K562 (cell line): Measurements from ENCODE around the gene SPATA25. TPM values are rescaled to one million over a fixed set of nuclear protein-coding genes. Genes with fewer than 3 reads are reported as not detected.

Experiments
- CCNT2 ChIP-seq: IDR thresholded peaks from 2 replicates; pipeline ENCODE4 v1.6.1; 2011; ENCODE audit warnings: borderline replicate concordance, low read depth, mild to moderate bottlenecking, moderate library complexity, mixed read lengths, low read length; ENCODE audit not compliant: insufficient read length; ENCODE audit errors: extremely low read depth
- CEBPZ ChIP-seq: fragments of 150-350 bp; IDR thresholded peaks from 2 replicates; pipeline ENCODE4 v1.6.1; 2014; ENCODE audit warnings: low read depth, mild to moderate bottlenecking, low read length, borderline replicate concordance
- CGGBP1 ChIP-seq: fragments of 250-450 bp; sonication (Bioruptor Pico); IDR thresholded peaks from 2 replicates; pipeline ENCODE4 v1.9.0; 2021; ENCODE audit warnings: mild to moderate bottlenecking
- E2F6 ChIP-seq, 2 experiments: IDR thresholded peaks; 2 replicates each; pipeline ENCODE4 v1.6.1; 2011; ENCODE audit warnings: borderline replicate concordance in 1 of 2, control low read depth in 1 of 2, low read depth in 1 of 2, low read length in 1 of 2, mild to moderate bottlenecking in 1 of 2, mixed read lengths in 1 of 2, moderate library complexity in 1 of 2; ENCODE audit not compliant: insufficient read depth in 1 of 2, insufficient read length in 1 of 2, poor library complexity in 1 of 2, severe bottlenecking in 1 of 2; ENCODE audit errors: extremely low read depth in 1 of 2
- ETV5 ChIP-seq: sonication (generic); formaldehyde crosslinking; IDR thresholded peaks from 2 replicates; pipeline ENCODE4 v1.4.0; 2020; ENCODE audit warnings: low read depth, mild to moderate bottlenecking, missing genetic modification reagents
- EWSR1 ChIP-seq: fragments of 450-650 bp; IDR thresholded peaks from 2 replicates; pipeline ENCODE4 v1.6.1; 2018; ENCODE audit warnings: borderline replicate concordance, mild to moderate bottlenecking, low read depth, moderate library complexity; ENCODE audit not compliant: partially characterized antibody
- GABPA ChIP-seq: fragments of 200-800 bp; sonication (Bioruptor generic); conservative IDR thresholded peaks from 2 replicates; pipeline ENCODE4 v1.6.1; 2016; ENCODE audit warnings: low read depth, missing genetic modification characterization, missing compliant biosample characterization
- HCFC1 ChIP-seq: IDR thresholded peaks from 2 replicates; pipeline ENCODE4 v1.6.1; 2012; ENCODE audit warnings: low read depth, low read length, improper control_type of control experiment
- KDM2B ChIP-seq: fragments of 250-450 bp; sonication (Bioruptor Pico); IDR thresholded peaks from 2 replicates; pipeline ENCODE4 v1.8.0; 2021; ENCODE audit warnings: mild to moderate bottlenecking, moderate library complexity
- KLF1 ChIP-seq: fragments of 450-650 bp; IDR thresholded peaks from 2 replicates; pipeline ENCODE4 v1.6.1; 2016; ENCODE audit warnings: missing genetic modification characterization, missing compliant biosample characterization
- MEF2A ChIP-seq: IDR thresholded peaks from 2 replicates; pipeline ENCODE4 v1.6.1; 2011; ENCODE audit warnings: low read depth, mild to moderate bottlenecking, low read length, moderate library complexity; ENCODE audit not compliant: control insufficient read depth
- NEUROD1 ChIP-seq: fragments of 150-350 bp; IDR thresholded peaks from 2 replicates; pipeline ENCODE4 v1.6.1; 2014; ENCODE audit warnings: borderline replicate concordance, low read length, low read depth; ENCODE audit not compliant: partially characterized antibody
- PHF20 ChIP-seq: fragments of 450-650 bp; IDR thresholded peaks from 2 replicates; pipeline ENCODE4 v1.6.1; 2018; ENCODE audit not compliant: partially characterized antibody
- RAD51 ChIP-seq: fragments of 450-650 bp; IDR thresholded peaks from 2 replicates; pipeline ENCODE4 v1.7.1; 2016; ENCODE audit warnings: low read depth, mild to moderate bottlenecking, borderline replicate concordance
- SP1 ChIP-seq: sonication (generic); formaldehyde crosslinking; IDR thresholded peaks from 2 replicates; pipeline ENCODE4 v1.8.1; 2022; ENCODE audit warnings: mild to moderate bottlenecking, missing genetic modification reagents
- SPI1 ChIP-seq: IDR thresholded peaks from 2 replicates; pipeline ENCODE4 v1.6.1; 2011; ENCODE audit warnings: low read depth, low read length, control low read depth, borderline replicate concordance
- STAT5B ChIP-seq: fragments of 250-450 bp; sonication (Bioruptor Pico); IDR thresholded peaks from 2 replicates; pipeline ENCODE4 v1.8.0; 2021; ENCODE audit warnings: mild to moderate bottlenecking, inconsistent platforms
- TCF7L2 ChIP-seq: fragments of 150-350 bp; IDR thresholded peaks from 2 replicates; pipeline ENCODE4 v1.6.1; 2016; ENCODE audit warnings: low read depth, mild to moderate bottlenecking, low read length, moderate library complexity
- TEAD1 ChIP-seq, 2 experiments: fragments of 450-650 bp in 1 of 2; sonication (generic) in 1 of 2; formaldehyde crosslinking; IDR thresholded peaks; 2 replicates each; pipeline versions ENCODE4 v1.4.0 to v1.8.0; 2020 to 2022; ENCODE audit warnings: mild to moderate bottlenecking in 2 of 2, missing genetic modification reagents in 1 of 2
- ZNF217 ChIP-seq: sonication (generic); formaldehyde crosslinking; IDR thresholded peaks from 2 replicates; pipeline ENCODE4 v1.8.0; 2022; ENCODE audit warnings: mild to moderate bottlenecking, missing genetic modification reagents
- ZNF311 ChIP-seq: fragments of 250-450 bp; sonication (Bioruptor Pico); IDR thresholded peaks from 2 replicates; pipeline ENCODE4 v1.4.0; 2020; ENCODE audit warnings: mild to moderate bottlenecking, moderate library complexity
- ZNF316 ChIP-seq: fragments of 450-650 bp; IDR thresholded peaks from 2 replicates; pipeline ENCODE4 v1.6.1; 2016
- polyA plus RNA-seq, 8 experiments: library from polyadenylated mRNA; depleted of rRNA in 4 of 8; stranded (reverse) in 5 of 8; unstranded in 3 of 8; fragments of >200 nt; fragmentation: Nextera tagmentation in 2 of 8; fragmentation: Illumina TruSeq in 1 of 8; extraction: Ambion mirVana in 2 of 8; extraction: Trizol in 1 of 8; gene quantifications; 2 replicates each; pipeline versions ENCODE4 v1.2.1 to v1.2.3, GENCODE V29; 2011 to 2014; ENCODE audit warnings: inconsistent platforms in 1 of 8, missing spikeins in 1 of 8
- total RNA-seq, 7 experiments: library from RNA; depleted of rRNA in 6 of 7; stranded (reverse); fragments of >200 nt in 6 of 7; fragmentation: Illumina TruSeq in 2 of 7; extraction: Trizol in 2 of 7; gene quantifications; 2 replicates each; pipeline versions ENCODE4 v1.2.1 to v1.2.3, GENCODE V29; 2011 to 2021; ENCODE audit warnings: low replicate concordance in 1 of 7

The SPATA25 gene
- total and polyA plus RNA-seq, 9 of the 15 experiments (the other 6 are each of a cell fraction or from before 2014, with no cell fraction given): 0.21 to 0.95 (median 0.53) TPM; not detected in 3

- TF ChIP-seq ETV5 (CRISPR knock-in tag) (peak; percentile 48; the same call in 1 of the 2 replicates), EWSR1 (no peak), MEF2A (no peak), RAD51 (peak; percentile 86), STAT5B (CRISPR knock-in tag) (no peak), PHF20 (peak; percentile 33), TEAD1 (CRISPR knock-in tag; IDR thresholded peaks at IDR 0.05) (peak; percentile 29 to 40; a peak in 2 of 4 replicates), CCNT2 (peak; percentile 86), CGGBP1 (CRISPR knock-in tag) (no peak; the same call in 1 of the 2 replicates), NEUROD1 (peak; percentile 15), GABPA (tag) (peak; percentile 16; the same call in 1 of the 2 replicates), ZNF316 (peak; percentile 68), CEBPZ (no peak), ZNF311 (CRISPR knock-in tag) (0 out of 2 replicates have a peak, but pooled peaks have one; percentile 36), KDM2B (CRISPR knock-in tag) (no peak), E2F6 (IDR thresholded peaks at IDR 0.05; ENCODE audit: borderline replicate concordance in 1 of 2, extremely low read depth in 1 of 2, insufficient read depth in 1 of 2, insufficient read length in 1 of 2, low read depth in 1 of 2, low read length in 1 of 2, poor library complexity in 1 of 2, severe bottlenecking in 1 of 2) (peak; percentile 50 to 58), SP1 (CRISPR knock-in tag) (peak; percentile 100), HCFC1 (peak; percentile 95), SPI1 (no peak), ZNF217 (CRISPR knock-in tag) (no peak), TCF7L2 (no peak), KLF1 (0 out of 2 replicates have a peak, but pooled peaks have one; percentile 52)
These were observed 47.4 kb upstream of the SPATA25 start, which contains the start of gene PCIF1 (continued) for GRCh38 chr20:45934586-45935415.
